ENCODE results near the gene DNHD1. TPM values are rescaled to one million over a fixed set of nuclear protein-coding genes. Genes with fewer than 3 reads are reported as not detected.

The DNHD1 gene
- total RNA-seq, 1 donor from 2014 or later = 12.0 TPM

GRCh38 chr11:6603287-6604080, 106.4 kb downstream of the DNHD1 start, which contains the start of the genes ILK and RRP8:
Gene ILK (plus strand): TSS chr11:6603774. CDS start chr11:6604272, 498 bp downstream.
Gene RRP8 (minus strand): TSS chr11:6603616. CDS start chr11:6603502, 114 bp downstream.
- H3K27ac ChIP-seq = peak within 1 kb of the TSS; percentile 93
- ATAC-seq (peak; percentile 96 to 97), DNase-seq (peak; percentile 95)
- H3K27me3 ChIP-seq (ENCODE audit: low read depth) = no peaks in the 10 kb centered on the region
- H3K9me3 ChIP-seq = no peaks in the 10 kb centered on the region
- H3K36me3 ChIP-seq = peaks cover 48% of the 10 kb centered on the region
- peak within 1 kb of the TSS; percentile 86 for H3K4me3 ChIP-seq
- intact Hi-C loops (cut with DNase I) = no loop called here
- peak; percentile 27 for TF ChIP-seq CTCF (IDR thresholded peaks at IDR 0.05)
- H3K4me1 ChIP-seq = peaks cover 60% of the 10 kb centered on the region

- Histone ChIP-seq H3K27ac (peak overlapping the region; percentile 93), H3K27me3 (ENCODE audit: low read depth) (no peaks in the 10 kb centered on the region), H3K9me3 (no peaks in the 10 kb centered on the region), H3K4me3 (peak overlapping the region; percentile 86), H3K36me3 (peaks cover 48% of the 10 kb centered on the region), H3K4me1 (peaks cover 66% of the 10 kb centered on the region)
- DNase-seq = no peak
- peak; percentile 19 for TF ChIP-seq CTCF (IDR thresholded peaks at IDR 0.05)
- peak; percentile 57 to 60 for ATAC-seq
- intact Hi-C loops (cut with DNase I) = no loop called here
Observed at GRCh38 chr11:6604081-6604626, 107.1 kb downstream of the DNHD1 start.

- ATAC-seq (no peak), DNase-seq (no peak)
- no peak for TF ChIP-seq CTCF (IDR thresholded peaks at IDR 0.05)
- H3K36me3 ChIP-seq = peaks cover 48% of the 10 kb centered on the region
- intact Hi-C loops (cut with DNase I) = no loop called here
- H3K4me1 ChIP-seq = peaks cover 70% of the 10 kb centered on the region
- H3K27me3 ChIP-seq (ENCODE audit: low read depth) = no peaks in the 10 kb centered on the region
- peak overlapping the region; percentile 86 for H3K4me3 ChIP-seq
- no peaks in the 10 kb centered on the region for H3K9me3 ChIP-seq
- peak overlapping the region; percentile 93 for H3K27ac ChIP-seq
Observed at GRCh38 chr11:6604790-6605189, 107.7 kb downstream of the DNHD1 start.

GRCh38 chr11:6606471-6607189, 109.5 kb downstream of the DNHD1 start:
- Histone ChIP-seq H3K4me3 (peak overlapping the region; percentile 86), H3K27ac (peak overlapping the region; percentile 93), H3K27me3 (ENCODE audit: low read depth) (no peaks in the 10 kb centered on the region), H3K36me3 (peaks cover 45% of the 10 kb centered on the region), H3K9me3 (no peaks in the 10 kb centered on the region), H3K4me1 (peaks cover 72% of the 10 kb centered on the region)
- peak; percentile 77 to 79 for ATAC-seq
- intact Hi-C loops (cut with DNase I) = no loop called here
- TF ChIP-seq CTCF (IDR thresholded peaks at IDR 0.05) = no peak
- peak; percentile 91 for DNase-seq

GRCh38 chr11:6607190-6607795, 110.2 kb downstream of the DNHD1 start:
- DNase-seq = no peak
- Histone ChIP-seq H3K27ac (peak overlapping the region; percentile 56), H3K9me3 (no peaks in the 10 kb centered on the region), H3K27me3 (ENCODE audit: low read depth) (no peaks in the 10 kb centered on the region), H3K4me3 (peak overlapping the region; percentile 86), H3K36me3 (peaks cover 40% of the 10 kb centered on the region), H3K4me1 (peaks cover 65% of the 10 kb centered on the region)
- no peak for TF ChIP-seq CTCF (IDR thresholded peaks at IDR 0.05)
- ATAC-seq = no peak
- intact Hi-C loops (cut with DNase I) = no loop called here
